Activated naive CD4-positive, alpha-beta T cell (primary cell): Measurements from ENCODE around the gene BRME1.
"Not testable (repeated sequence)": the region's sequence is repeated elsewhere in the genome, so short reads cannot be mapped to it uniquely, and the experiment has no call there.

ENCODE experiments used
- DNase-seq, 4 experiments: peaks; one replicate each; lab custom pipeline; 2025; lab: John Stamatoyannopoulos, UW

Gene BRME1

DNA sequence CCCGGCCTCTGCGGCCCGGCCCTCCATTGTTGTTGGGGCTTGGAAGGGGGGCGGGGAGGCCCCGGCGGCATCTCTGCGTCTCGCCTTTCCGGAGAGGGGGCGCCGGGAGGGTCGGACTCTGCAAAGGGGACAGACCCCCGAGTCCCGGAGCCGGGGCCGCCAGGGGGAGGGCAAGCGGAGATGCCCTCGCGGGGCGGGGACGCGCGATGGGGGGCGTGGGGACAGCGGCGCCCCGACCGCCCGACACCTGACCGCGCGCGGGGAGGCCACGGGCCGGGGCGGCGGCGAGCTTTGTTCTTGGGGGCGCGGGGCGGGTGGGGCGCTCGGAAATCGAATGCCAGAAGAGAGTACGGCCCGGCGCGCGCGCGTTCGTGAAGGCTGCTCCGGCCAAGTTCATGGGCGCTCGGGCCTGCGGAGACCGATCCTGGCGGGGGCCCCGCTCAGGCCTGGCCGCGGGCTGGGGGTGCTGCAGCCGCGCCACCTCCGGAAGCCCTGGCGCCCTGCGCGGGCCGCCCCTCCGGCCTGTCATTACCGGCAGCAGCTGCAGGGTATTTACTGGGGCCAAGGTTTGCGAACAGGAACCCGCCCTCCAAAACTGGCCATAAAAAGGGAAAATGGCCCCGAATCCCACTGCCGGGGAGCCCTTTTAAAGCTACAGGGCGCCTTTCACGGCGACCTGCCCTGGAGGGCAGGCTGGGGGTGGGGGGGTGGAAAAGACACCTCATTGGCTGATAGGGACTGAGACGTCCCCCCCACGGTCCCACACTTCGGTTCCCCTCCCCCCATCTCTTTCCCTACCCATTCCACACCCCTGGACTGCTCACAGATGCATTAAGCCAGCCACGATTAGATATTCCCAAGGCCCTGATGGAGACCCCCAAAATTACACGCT is 40.1 kb downstream of the BRME1 start:
- no peak for DNase-seq

GRCh38 chr19:13864667-13865570 is 41.0 kb downstream of the BRME1 start:
- DNase-seq, result no peak

- DNase-seq, result no peak
Observed at GRCh38 chr19:13864046-13864666, 41.8 kb downstream of the BRME1 start.

GRCh38 chr19:13861714-13862531 is 44.0 kb downstream of the BRME1 start:
- DNase-seq, result peak; percentile 72 to 85 (median 78)

DNA sequence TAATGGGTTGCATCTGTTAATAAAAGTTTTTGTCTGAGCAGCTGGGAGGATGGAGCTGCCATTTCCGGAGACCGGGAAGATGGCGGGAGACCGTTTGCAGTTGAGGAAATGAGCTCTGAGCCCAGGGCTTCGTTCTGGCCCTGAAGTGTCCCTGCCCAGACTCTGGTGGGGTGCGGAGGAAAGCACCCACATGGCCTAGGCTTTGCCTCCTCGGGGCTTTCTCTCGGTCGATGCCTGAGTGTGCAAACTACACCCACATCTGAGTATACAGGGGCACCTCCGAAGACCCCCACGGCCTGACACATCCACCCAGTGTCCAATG is 44.6 kb downstream of the BRME1 start:
- DNase-seq, result no peak

DNA sequence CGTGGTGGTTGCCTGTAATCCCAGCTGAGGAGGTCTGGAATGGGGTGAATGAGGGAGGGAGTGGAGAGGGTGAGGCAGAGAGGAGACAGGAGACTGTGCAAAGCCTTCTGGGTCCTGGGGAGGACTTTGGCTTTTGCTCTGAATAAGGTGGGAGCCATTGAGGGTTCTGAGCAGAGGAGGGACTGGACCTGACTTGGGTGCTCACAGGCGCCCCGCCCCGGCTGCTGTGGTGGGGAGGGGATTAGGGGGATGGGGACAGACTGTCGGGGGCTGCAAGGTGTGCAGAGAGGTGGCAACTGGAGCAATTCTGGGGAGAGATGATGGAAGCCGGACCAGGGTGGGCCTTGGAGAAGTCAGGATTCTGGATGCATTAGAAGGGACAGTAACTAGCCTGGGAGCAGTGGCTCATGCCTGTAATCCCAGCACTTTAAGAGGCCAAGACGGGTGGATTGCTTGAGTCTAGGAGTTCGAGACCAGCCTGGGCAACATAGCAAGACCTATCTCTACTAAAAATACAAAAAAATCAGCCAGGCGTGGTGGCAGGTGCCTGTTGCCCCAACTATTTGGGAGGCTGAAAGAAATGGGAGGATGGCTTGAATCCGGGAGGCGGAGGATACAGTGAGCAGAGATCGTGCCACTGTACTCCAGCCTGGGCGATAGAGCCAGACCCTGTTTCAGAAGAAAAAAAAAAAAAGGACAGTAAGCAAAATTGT is 45.1 kb downstream of the BRME1 start:
- no peak for DNase-seq

- no peak for DNase-seq
Observed at GRCh38 chr19:13859361-13859880, 46.5 kb downstream of the BRME1 start.

- no peak for DNase-seq
Observed at GRCh38 chr19:13856497-13856896, 49.4 kb downstream of the BRME1 start.

DNA sequence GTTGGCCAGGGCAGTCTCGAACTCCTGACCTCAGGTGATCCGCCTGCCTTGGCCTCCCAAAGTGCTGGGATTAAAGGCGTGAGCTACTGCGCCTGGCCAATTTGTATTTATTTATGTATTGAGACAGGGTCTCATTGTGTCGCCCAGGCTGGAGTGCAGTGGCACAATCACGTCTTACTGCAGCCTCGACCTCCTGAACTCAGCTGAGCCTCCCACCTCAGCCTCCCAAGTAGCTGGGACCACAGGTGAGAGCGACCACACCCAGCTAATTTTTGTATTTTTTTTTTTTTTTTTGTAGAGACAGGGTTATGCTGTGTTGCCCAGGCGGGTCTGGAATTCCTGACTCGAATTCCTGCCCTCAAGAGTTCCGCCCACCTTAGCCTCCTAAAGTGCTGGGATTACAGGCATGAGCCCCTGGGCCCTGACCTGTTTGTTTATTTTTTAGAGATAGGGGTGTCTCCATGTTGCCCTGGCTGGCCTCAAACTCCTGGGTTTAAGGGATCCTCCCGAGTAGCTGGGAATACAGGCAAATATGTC is 53.7 kb downstream of the BRME1 start:
- DNase-seq, result not testable (repeated sequence)

DNA sequence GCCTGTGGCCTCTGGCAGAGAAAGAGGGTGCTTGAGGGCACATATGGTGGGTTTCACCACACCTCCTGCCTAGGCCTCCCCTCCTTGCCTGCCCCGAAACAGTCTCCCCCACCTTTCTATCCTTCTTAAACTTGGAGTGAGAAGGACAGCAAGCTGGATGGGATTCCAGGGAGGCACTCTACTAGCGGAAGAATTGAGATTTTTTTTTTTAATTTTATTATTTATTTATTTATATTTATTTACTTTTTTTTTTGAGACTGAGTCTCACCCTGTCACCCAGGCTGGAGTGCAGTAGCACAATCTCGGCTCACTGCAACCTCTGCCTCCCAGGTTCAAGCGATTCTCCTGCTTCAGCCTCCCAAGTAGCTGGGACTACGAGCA is 54.2 kb downstream of the BRME1 start:
- not testable (repeated sequence) for DNase-seq

DNA sequence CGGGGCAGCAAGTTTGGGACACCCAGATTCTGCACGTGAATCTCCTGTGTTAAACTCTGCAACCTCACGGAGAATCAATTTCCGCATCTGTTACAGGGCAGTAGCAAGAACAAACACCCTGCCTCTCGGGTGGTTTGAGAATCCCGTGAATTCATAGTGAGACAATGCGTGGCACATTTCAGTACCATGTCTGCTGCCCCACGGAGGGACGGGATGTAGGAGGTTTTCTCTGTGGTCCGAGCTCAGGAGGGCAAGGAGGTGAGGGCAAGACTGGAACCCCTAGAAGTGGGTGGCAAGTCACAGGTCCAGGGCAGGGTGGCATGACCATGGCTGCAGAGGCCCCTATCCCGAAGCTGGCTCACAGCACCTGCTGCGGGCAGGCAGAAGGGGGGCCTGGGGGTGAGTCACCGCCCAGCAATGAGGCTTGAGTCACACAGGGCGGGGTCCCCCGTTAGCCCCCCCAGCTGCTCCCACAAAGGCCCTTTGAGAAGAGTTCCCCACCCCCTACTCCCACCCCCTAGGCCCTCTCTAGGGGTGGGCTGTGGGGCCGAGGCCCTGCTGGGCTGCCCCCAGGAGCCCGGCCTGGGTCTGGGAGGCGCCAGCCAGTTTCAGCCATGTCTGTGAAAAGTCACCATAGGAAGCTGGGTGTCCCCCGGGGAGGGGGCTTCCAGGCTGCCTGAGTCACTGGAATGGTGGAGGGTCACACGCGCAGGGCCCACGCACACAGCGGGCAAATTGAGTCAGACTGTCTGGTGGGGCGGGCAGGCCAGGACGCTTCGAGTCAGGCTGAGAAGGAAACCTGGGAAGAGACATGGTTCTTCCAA is 54.8 kb downstream of the BRME1 start:
- DNase-seq, result peak in 3 of 4 experiments; percentile 27 to 57 (median 28)

DNA sequence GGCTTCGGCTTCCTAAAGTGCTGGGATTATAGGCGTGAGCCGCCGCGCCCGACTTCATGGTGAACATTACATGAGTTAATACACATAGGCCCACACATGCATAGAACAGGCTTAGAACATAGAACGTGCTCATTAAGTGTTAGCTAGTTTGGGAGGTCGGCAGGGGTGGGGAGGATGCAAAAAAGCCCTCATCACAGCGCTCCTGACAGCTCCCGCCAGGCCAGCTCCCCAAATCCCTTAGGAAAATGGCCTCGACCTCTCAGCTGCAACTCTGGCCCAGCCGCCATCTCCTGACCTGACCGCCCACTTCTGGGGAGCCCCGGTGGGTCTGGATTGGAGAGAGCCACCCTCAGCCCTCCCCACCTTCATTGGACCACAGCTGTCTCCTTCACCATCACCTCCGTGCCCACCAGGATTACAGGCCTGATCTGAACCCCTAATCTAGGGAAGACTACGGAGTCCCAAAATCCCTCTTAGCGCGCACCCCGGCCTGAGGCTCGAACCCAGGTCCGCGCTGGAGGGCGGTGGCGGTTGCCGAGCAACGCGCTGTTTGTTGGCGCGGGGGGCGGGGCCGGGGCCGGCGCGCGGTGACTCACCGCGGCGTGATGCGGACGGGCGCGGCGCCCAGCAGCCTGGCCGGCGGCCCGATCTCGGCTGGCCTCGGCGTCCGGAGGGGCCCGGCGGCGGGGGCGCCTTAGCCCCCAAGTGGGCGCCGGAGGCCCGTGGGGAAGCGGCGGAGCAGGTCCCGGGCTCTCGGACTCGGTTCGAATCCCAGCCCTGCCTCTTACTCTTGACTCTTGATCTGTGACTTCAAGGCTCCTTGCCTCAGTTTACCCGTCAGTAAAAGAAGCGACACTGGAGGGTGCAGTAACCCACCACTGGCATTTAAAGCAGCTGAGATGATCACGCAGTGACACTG is 55.7 kb downstream of the BRME1 start:
- DNase-seq, result peak in 2 of 4 experiments; percentile 19 to 54

- DNase-seq, result no peak
Observed at GRCh38 chr19:13848798-13849676, 56.9 kb downstream of the BRME1 start.

GRCh38 chr19:13848340-13848677 is 57.6 kb downstream of the BRME1 start:
- no peak for DNase-seq

DNA sequence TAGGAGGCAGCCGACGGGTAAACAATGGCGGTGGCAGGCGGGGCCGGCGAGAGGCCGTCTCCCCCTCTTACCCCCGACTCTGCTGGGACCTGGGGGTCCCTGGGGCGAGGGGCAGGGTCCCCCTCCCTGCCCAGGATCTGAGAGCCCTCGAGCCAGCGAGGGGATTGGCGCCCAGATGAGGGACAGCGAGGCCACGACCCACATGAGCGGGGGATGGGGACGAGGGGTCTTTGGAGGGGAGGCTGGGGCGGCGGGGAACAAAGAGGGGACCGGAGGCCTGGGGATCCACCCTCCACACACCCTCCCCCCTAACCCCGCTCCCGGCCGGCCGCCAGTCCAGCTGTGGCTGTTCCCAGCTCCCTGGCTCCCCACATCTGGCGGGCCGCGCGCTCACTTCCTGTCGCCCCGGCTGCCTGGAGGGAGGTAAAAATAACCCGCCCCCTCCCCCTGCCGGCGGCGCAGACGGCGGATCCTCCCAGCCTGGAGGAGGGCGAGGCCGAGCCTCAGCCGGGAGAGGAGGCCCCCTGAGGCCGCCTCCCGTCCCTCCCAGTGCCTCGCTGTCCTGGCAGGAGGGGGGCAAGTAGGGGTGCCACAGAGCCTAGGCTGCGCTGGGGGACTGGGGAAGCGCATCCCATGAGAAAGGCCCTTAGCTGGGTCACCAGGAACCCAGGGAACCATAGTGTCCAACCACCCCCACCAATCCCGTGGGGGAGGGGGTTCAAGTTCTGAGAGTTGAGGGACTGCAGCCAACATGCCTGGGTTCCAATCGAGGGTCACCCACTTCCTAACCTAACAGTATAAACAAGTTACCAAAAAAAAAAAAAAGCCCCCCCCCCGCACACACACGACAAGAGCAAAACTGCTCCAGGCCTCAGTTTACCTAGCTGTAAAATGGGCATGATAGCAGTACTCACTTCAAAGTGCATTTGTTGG is 58.2 kb downstream of the BRME1 start:
- peak; percentile 33 to 70 (median 45) for DNase-seq
